Endothelial cell of umbilical vein (primary cell): ENCODE results near the gene RD3L. TPM values are rescaled to one million over a fixed set of nuclear protein-coding genes. Genes with fewer than 3 reads are reported as not detected.
"Not testable (repeated sequence)": the region's sequence is repeated elsewhere in the genome, so short reads cannot be mapped to it uniquely, and the experiment has no call there.

ENCODE experiments used
- BruUV-seq: library from RNA; stranded (reverse); fragments of 400-500 nt; replicated peaks from 2 replicates; lab custom pipeline; 2021; lab: Mats Ljungman, UMichigan
- CTCF ChIA-PET: fragments of 300-600, 350-600 bp; sonication (Branson Sonifier 250); formaldehyde crosslinking; loops from one replicate; lab custom pipeline; 2021; ENCODE audit warnings: antibody characterized with exemption, inconsistent platforms; lab: Charles Lee
- POLR2A ChIA-PET: fragments of 300-600, 350-600 bp; sonication (Branson Sonifier 250); formaldehyde crosslinking; loops from one replicate; lab custom pipeline; 2021; ENCODE audit warnings: antibody characterized with exemption, inconsistent platforms; lab: Charles Lee
- DNase-seq: peaks from one replicate; pipeline ENCODE4 v3.0.0-alpha.2; 2011; ENCODE audit warnings: low read depth, low spot score
- FAIRE-seq: peaks from 2 replicates; lab custom pipeline; 2011; peaks lifted over from hg19 to GRCh38; lab: Jason Lieb, UNC
- H2AFZ ChIP-seq: 2 replicates; pipeline ENCODE4 v1.6.0; 2012; ENCODE audit warnings: low read depth, low read length, control low read depth, inconsistent platforms
- H3K27ac ChIP-seq: 2 replicates; pipeline ENCODE4 v1.5.1; 2011; ENCODE audit warnings: low read depth, mild to moderate bottlenecking, control low read depth, low read length, moderate library complexity; ENCODE audit not compliant: insufficient read depth
- H3K27me3 ChIP-seq, 2 experiments: 2 replicates each; pipeline versions ENCODE4 v1.6.0 to v1.6.1; 2011; ENCODE audit warnings: low read length in 2 of 2, mixed read lengths in 1 of 2; ENCODE audit not compliant: control insufficient read depth in 2 of 2, insufficient read depth in 2 of 2
- H3K36me3 ChIP-seq, 2 experiments: 2 replicates in 1 of 2; 3 replicates in 1 of 2; pipeline ENCODE4 v1.5.1; 2011; ENCODE audit warnings: low read length in 2 of 2, mild to moderate bottlenecking in 1 of 2, moderate library complexity in 1 of 2; ENCODE audit not compliant: control insufficient read depth in 2 of 2, insufficient read depth in 2 of 2; ENCODE audit errors: extremely low read depth in 1 of 2
- H3K4me1 ChIP-seq: 3 replicates; pipeline ENCODE4 v1.5.1; 2011; ENCODE audit warnings: mild to moderate bottlenecking, low read length; ENCODE audit not compliant: control insufficient read depth, insufficient read depth; ENCODE audit errors: extremely low read depth
- H3K4me2 ChIP-seq: 2 replicates; pipeline ENCODE4 v1.6.1; 2011; ENCODE audit warnings: low read length, control low read depth, mixed read lengths; ENCODE audit not compliant: insufficient read depth
- H3K4me3 ChIP-seq, 3 experiments: fragments of 200-600 bp in 1 of 3; sonication (generic), shearing (Covaris generic) in 1 of 3; replicated peaks in 1 of 3; 2 replicates each; pipeline ENCODE4 v1.5.1; 2011 to 2016; ENCODE audit warnings: control low read depth in 3 of 3, low read length in 3 of 3, mild to moderate bottlenecking in 2 of 3, inconsistent platforms in 1 of 3, low read depth in 1 of 3, moderate library complexity in 1 of 3; ENCODE audit not compliant: insufficient read depth in 1 of 3
- H3K79me2 ChIP-seq: 2 replicates; pipeline ENCODE4 v1.6.0; 2012; ENCODE audit warnings: low read length, inconsistent platforms; ENCODE audit not compliant: control insufficient read depth, insufficient read depth
- H3K9ac ChIP-seq: replicated peaks from 2 replicates; pipeline ENCODE3; 2011; ENCODE audit warnings: low read length, control low read depth; ENCODE audit not compliant: insufficient read depth; ENCODE audit errors: extremely low read depth
- H3K9me1 ChIP-seq: replicated peaks from 3 replicates; pipeline ENCODE4 v1.6.0; 2011; ENCODE audit warnings: mild to moderate bottlenecking, low read length; ENCODE audit not compliant: control insufficient read depth, insufficient read depth; ENCODE audit errors: extremely low read depth
- H3K9me3 ChIP-seq: replicated peaks from 2 replicates; pipeline ENCODE4 v1.5.1; 2012; ENCODE audit warnings: low read length, inconsistent platforms; ENCODE audit not compliant: control insufficient read depth, insufficient read depth
- H4K20me1 ChIP-seq: replicated peaks from 2 replicates; pipeline ENCODE3; 2011; ENCODE audit warnings: mild to moderate bottlenecking, low read length; ENCODE audit not compliant: control insufficient read depth, insufficient read depth; ENCODE audit errors: extremely low read depth
- EZH2 ChIP-seq: IDR thresholded peaks from 2 replicates; pipeline ENCODE4 v1.6.1; 2012; ENCODE audit warnings: borderline replicate concordance, low read depth, mild to moderate bottlenecking, moderate library complexity, low read length, inconsistent platforms; ENCODE audit not compliant: severe bottlenecking
- FOS ChIP-seq: IDR thresholded peaks from 2 replicates; pipeline ENCODE4 v1.6.1; 2011; ENCODE audit warnings: mild to moderate bottlenecking, low read length, moderate library complexity, borderline replicate concordance; ENCODE audit not compliant: insufficient read depth
- MYC ChIP-seq: IDR thresholded peaks from one replicate; pipeline ENCODE4 v1.6.1; 2011; ENCODE audit warnings: mild to moderate bottlenecking, low read depth, low read length
- POLR2AphosphoS5 ChIP-seq: IDR thresholded peaks from 2 replicates; pipeline ENCODE4 v1.6.1; 2012; ENCODE audit warnings: low read depth, mild to moderate bottlenecking, control low read depth, low read length, moderate library complexity; ENCODE audit not compliant: insufficient read depth
- dilution Hi-C: fragments of 300-500 bp; cut with MboI; formaldehyde crosslinking; loops from one replicate; pipeline ENCODE4 v1.15.0; 2019; ENCODE audit warnings: low sequenced_read_pairs; ENCODE audit not compliant: extremely low pct_ligation_motif_present
- intact Hi-C: fragments of 100-400 bp; cut with micrococcal nuclease; formaldehyde crosslinking; loops from one replicate; pipeline ENCODE4 v1.10.0; 2022
- polyA plus RNA-seq, 4 experiments: library from polyadenylated mRNA; depleted of rRNA in 3 of 4; stranded (reverse) in 3 of 4; unstranded in 1 of 4; fragments of >200 nt; gene quantifications; 2 replicates each; pipeline versions ENCODE4 v1.2.1 to v1.2.3, GENCODE V29; 2011 to 2012; ENCODE audit warnings: missing spikeins in 1 of 4
- total RNA-seq: library from RNA; stranded (reverse); gene quantifications from 2 replicates; pipeline ENCODE4 v1.2.3, GENCODE V29; 2021
- TF ChIP-seq, protein P1 (sequence below): IDR thresholded peaks from 2 replicates; pipeline ENCODE4 v1.6.1; 2011; ENCODE audit not compliant: insufficient read depth, insufficient read length
- TF ChIP-seq, protein P2 (sequence below), 2 donors: IDR thresholded peaks; 1 replicate in 1 of 2; 2 replicates in 1 of 2; pipeline ENCODE4 v1.5.1; 2011; ENCODE audit warnings: low read length in 2 of 2, mild to moderate bottlenecking in 2 of 2, moderate library complexity in 2 of 2, control low read depth in 1 of 2, inconsistent platforms in 1 of 2, low read depth in 1 of 2; ENCODE audit not compliant: insufficient read depth in 1 of 2; ENCODE audit errors: extremely low read depth in 1 of 2

Gene RD3L
- total and polyA plus RNA-seq, 2 donors (not counting 3 experiments of a cell fraction or from before 2014, with no cell fraction given) = not detected

- POLR2A ChIA-PET = no interaction called here
These were observed 18.5 kb downstream of the RD3L start for GRCh38 chr14:103923863-103924262.

DNA sequence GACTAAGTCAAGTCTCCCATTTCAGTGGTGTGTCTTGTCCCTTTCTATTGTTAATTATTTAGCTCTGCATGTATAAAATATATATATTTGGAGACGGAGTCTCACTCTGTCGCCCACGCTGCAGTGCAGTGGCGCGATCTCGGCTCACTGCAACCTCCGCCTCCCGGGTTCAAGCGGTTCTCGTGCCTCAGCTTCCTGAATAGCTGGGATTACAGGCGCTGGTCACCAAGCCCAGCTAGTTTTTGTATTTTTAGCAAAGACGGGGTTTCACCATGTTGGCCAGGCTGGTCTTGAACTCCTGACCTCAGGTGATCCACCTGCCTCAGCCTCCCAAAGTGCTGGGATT is 20.5 kb downstream of the RD3L start:
- dilution Hi-C loops, H3K9me3 ChIP-seq, H3K9me1 ChIP-seq, H4K20me1 ChIP-seq, DNase-seq, H3K27me3 ChIP-seq, FAIRE-seq, POLR2A ChIA-PET, H3K4me1 ChIP-seq, H3K27ac ChIP-seq, BruUV-seq, intact Hi-C loops, H3K9ac ChIP-seq, H3K36me3 ChIP-seq: not testable (repeated sequence)
- H2AFZ ChIP-seq = peak overlapping the region; percentile 68
- CTCF ChIA-PET = interaction anchor here (0.7 kb wide), 2 partner anchors 20 to 21 kb away, joined by 3 read pairs; partner anchors contain the start of gene RD3L
- H3K79me2 ChIP-seq = peaks cover 34% of the 10 kb centered on the region
- H3K4me3 ChIP-seq = peak overlapping the region in 2 of 3 experiments; percentile 20
- peak overlapping the region; percentile 68 for H3K4me2 ChIP-seq

More at GRCh38 chr14:103923863-103924262, 18.5 kb downstream of the RD3L start:
- peak overlapping the region; percentile 32 for H2AFZ ChIP-seq
- no TSS peak for BruUV-seq
- FAIRE-seq = no peak
- H3K79me2 ChIP-seq = peaks cover 22% of the 10 kb centered on the region
- H3K4me3 ChIP-seq = no peak overlapping the region
- DNase-seq = peak; percentile 87
- CTCF ChIA-PET = interaction anchor here (0.9 to 3.7 kb wide), 4 partner anchors 16 to 115 kb away, joined by 3 to 11 read pairs (median 8); no protein-coding TSS in a partner anchor
- dilution Hi-C loops = no loop called here
- peaks cover 0 to 10% of the 10 kb centered on the region in 2 experiments for H3K27me3 ChIP-seq
- H3K36me3 ChIP-seq = no peaks in the 10 kb centered on the region
- intact Hi-C loops = no loop called here
- H3K4me2 ChIP-seq = peak overlapping the region; percentile 61
- TF ChIP-seq, protein P1, sequence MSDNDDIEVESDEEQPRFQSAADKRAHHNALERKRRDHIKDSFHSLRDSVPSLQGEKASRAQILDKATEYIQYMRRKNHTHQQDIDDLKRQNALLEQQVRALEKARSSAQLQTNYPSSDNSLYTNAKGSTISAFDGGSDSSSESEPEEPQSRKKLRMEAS = no peak
- TF ChIP-seq EZH2 (no peak), MYC (no peak), POLR2AphosphoS5 (no peak), FOS (no peak)
- TF ChIP-seq, protein P2, sequence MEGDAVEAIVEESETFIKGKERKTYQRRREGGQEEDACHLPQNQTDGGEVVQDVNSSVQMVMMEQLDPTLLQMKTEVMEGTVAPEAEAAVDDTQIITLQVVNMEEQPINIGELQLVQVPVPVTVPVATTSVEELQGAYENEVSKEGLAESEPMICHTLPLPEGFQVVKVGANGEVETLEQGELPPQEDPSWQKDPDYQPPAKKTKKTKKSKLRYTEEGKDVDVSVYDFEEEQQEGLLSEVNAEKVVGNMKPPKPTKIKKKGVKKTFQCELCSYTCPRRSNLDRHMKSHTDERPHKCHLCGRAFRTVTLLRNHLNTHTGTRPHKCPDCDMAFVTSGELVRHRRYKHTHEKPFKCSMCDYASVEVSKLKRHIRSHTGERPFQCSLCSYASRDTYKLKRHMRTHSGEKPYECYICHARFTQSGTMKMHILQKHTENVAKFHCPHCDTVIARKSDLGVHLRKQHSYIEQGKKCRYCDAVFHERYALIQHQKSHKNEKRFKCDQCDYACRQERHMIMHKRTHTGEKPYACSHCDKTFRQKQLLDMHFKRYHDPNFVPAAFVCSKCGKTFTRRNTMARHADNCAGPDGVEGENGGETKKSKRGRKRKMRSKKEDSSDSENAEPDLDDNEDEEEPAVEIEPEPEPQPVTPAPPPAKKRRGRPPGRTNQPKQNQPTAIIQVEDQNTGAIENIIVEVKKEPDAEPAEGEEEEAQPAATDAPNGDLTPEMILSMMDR (IDR thresholded peaks at IDR 0.05; ENCODE audit: extremely low read depth in 1 of 2, insufficient read depth in 1 of 2, low read depth in 1 of 2, low read length in 2 of 2) = no peak
- H4K20me1 ChIP-seq = no peaks in the 10 kb centered on the region
- H3K9me1 ChIP-seq = no peaks in the 10 kb centered on the region
- no peaks in the 10 kb centered on the region for H3K9me3 ChIP-seq
- no peak overlapping the region for H3K27ac ChIP-seq
- H3K4me1 ChIP-seq = peaks cover 2% of the 10 kb centered on the region
- H3K9ac ChIP-seq = no peak overlapping the region
